PFSK-1 (cell line): ENCODE measurements around the gene SEC14L2.

Experiments
- FOXP2 ChIP-seq: optimal IDR thresholded peaks from 2 replicates; pipeline ENCODE3; 2011; ENCODE audit warnings: borderline replicate concordance, control low read depth, inconsistent platforms; ENCODE audit not compliant: insufficient read depth; ENCODE audit errors: extremely low read length, extremely low read depth
- POLR2AphosphoS5 ChIP-seq: IDR thresholded peaks from 2 replicates; pipeline ENCODE4 v1.6.1; 2012; ENCODE audit warnings: low read depth, mild to moderate bottlenecking, control low read depth, low read length, moderate library complexity
- REST ChIP-seq, 2 experiments: IDR thresholded peaks; 2 replicates each; pipeline versions ENCODE4 v1.6.1 to v1.8.0; 2011 to 2012; ENCODE audit warnings: low read depth in 2 of 2, low read length in 2 of 2, control low read depth in 1 of 2, inconsistent platforms in 1 of 2, mild to moderate bottlenecking in 1 of 2, moderate library complexity in 1 of 2; ENCODE audit not compliant: insufficient read depth in 1 of 2
- SIN3A ChIP-seq: IDR thresholded peaks from 2 replicates; pipeline ENCODE4 v1.6.1; 2012; ENCODE audit warnings: mild to moderate bottlenecking, low read length, moderate library complexity, borderline replicate concordance; ENCODE audit not compliant: insufficient read depth
- TAF1 ChIP-seq: IDR thresholded peaks from 2 replicates; pipeline ENCODE4 v1.6.1; 2012; ENCODE audit warnings: low read length, control low read depth, borderline replicate concordance; ENCODE audit not compliant: insufficient read depth

Gene SEC14L2

GRCh38 chr22:30432096-30432495 is 35.3 kb downstream of the SEC14L2 start:
- TF ChIP-seq REST (IDR thresholded peaks at IDR 0.05; ENCODE audit: insufficient read depth in 1 of 2, low read depth in 2 of 2, low read length in 2 of 2) (no peak), TAF1 (no peak), FOXP2 (no peak)

- no peak for TF ChIP-seq FOXP2
- no peak for TF ChIP-seq REST (IDR thresholded peaks at IDR 0.05; ENCODE audit: insufficient read depth in 1 of 2, low read depth in 2 of 2, low read length in 2 of 2)
- no peak for TF ChIP-seq POLR2AphosphoS5
- no peak for TF ChIP-seq SIN3A
- TF ChIP-seq TAF1 = no peak
Observed at GRCh38 chr22:30432520-30432919, 35.7 kb downstream of the SEC14L2 start.

- TF ChIP-seq REST (IDR thresholded peaks at IDR 0.05; ENCODE audit: insufficient read depth in 1 of 2, low read depth in 2 of 2, low read length in 2 of 2) = no peak
- TF ChIP-seq TAF1 = no peak
Observed at GRCh38 chr22:30433227-30433626, 36.4 kb downstream of the SEC14L2 start.

- TF ChIP-seq TAF1 = no peak
- TF ChIP-seq FOXP2 = no peak
- TF ChIP-seq REST (IDR thresholded peaks at IDR 0.05; ENCODE audit: insufficient read depth in 1 of 2, low read depth in 2 of 2, low read length in 2 of 2) = no peak
Observed at GRCh38 chr22:30433773-30434172, 37.0 kb downstream of the SEC14L2 start.

GRCh38 chr22:30434843-30435242 is 38.0 kb downstream of the SEC14L2 start:
- no peak for TF ChIP-seq POLR2AphosphoS5
- TF ChIP-seq SIN3A = no peak

GRCh38 chr22:30435674-30436126 is 38.9 kb downstream of the SEC14L2 start:
- TF ChIP-seq REST (IDR thresholded peaks at IDR 0.05; ENCODE audit: insufficient read depth in 1 of 2, low read depth in 2 of 2, low read length in 2 of 2) (no peak), TAF1 (0 out of 2 replicates have a peak, but pooled peaks have one; percentile 16), FOXP2 (peak; percentile 75), POLR2AphosphoS5 (peak; percentile 44; the same call in 1 of the 2 replicates), SIN3A (no peak)
